ENCODE measurements around the gene STYXL1. TPM values are rescaled to one million over a fixed set of nuclear protein-coding genes. Genes with fewer than 3 reads are reported as not detected.
"Not testable (repeated sequence)": the region's sequence is repeated elsewhere in the genome, so short reads cannot be mapped to it uniquely, and the experiment has no call there.

STYXL1 gene
- total RNA-seq, 1 donor from 2014 or later = 28.5 TPM

- Mint-ChIP-seq H3K27me3 (ENCODE audit: low read depth) (no peaks in the 10 kb centered on the region), H3K27ac (ENCODE audit: unreplicated experiment) (no peak overlapping the region), H3K9me3 (ENCODE audit: low read depth) (no peaks in the 10 kb centered on the region), H3K36me3 (ENCODE audit: low read depth) (peaks cover 54% of the 10 kb centered on the region), H3K4me1 (ENCODE audit: low read depth) (peaks cover 9% of the 10 kb centered on the region), H3K4me3 (ENCODE audit: unreplicated experiment) (no peak overlapping the region)
- no peak for DNase-seq (ENCODE audit: low spot score)
- TF ChIP-seq, protein P1, sequence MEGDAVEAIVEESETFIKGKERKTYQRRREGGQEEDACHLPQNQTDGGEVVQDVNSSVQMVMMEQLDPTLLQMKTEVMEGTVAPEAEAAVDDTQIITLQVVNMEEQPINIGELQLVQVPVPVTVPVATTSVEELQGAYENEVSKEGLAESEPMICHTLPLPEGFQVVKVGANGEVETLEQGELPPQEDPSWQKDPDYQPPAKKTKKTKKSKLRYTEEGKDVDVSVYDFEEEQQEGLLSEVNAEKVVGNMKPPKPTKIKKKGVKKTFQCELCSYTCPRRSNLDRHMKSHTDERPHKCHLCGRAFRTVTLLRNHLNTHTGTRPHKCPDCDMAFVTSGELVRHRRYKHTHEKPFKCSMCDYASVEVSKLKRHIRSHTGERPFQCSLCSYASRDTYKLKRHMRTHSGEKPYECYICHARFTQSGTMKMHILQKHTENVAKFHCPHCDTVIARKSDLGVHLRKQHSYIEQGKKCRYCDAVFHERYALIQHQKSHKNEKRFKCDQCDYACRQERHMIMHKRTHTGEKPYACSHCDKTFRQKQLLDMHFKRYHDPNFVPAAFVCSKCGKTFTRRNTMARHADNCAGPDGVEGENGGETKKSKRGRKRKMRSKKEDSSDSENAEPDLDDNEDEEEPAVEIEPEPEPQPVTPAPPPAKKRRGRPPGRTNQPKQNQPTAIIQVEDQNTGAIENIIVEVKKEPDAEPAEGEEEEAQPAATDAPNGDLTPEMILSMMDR (IDR thresholded peaks at IDR 0.05) = no peak
Observed at GRCh38 chr7:76063114-76063513, 15.3 kb upstream of the STYXL1 start.

GRCh38 chr7:76062254-76062653, 14.5 kb upstream of the STYXL1 start:
- no peaks in the 10 kb centered on the region for H3K9me3 Mint-ChIP-seq (ENCODE audit: low read depth)
- no peak overlapping the region for H3K27ac Mint-ChIP-seq (ENCODE audit: unreplicated experiment)
- H3K4me3 Mint-ChIP-seq (ENCODE audit: unreplicated experiment) = no peak overlapping the region

DNA sequence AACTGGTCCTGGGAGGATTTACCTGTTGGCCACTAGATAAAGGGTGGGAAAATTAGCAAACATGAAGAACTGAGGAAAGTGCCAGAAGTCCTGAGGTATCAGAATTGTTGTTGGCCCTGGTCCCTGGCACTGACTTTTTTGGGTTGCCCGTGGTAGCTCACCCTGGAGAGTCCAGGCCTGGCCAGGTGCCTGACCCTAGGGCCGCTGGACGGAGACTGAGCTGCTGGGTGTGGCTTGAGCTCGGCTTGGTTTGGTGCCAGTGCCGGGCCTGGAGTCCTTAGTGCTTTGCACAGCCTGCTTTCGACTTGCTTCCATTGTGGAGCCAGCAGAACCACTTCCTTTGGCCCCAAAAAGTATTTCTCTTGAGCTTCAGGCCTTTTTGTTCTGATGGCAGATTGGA, 13.0 kb upstream of the STYXL1 start:
- Mint-ChIP-seq H3K36me3 (ENCODE audit: low read depth) (peaks cover 51% of the 10 kb centered on the region), H3K27me3 (ENCODE audit: low read depth) (no peaks in the 10 kb centered on the region)
- DNase-seq (ENCODE audit: low spot score) = no peak

More at GRCh38 chr7:76062254-76062653, 14.5 kb upstream of the STYXL1 start:
- no peaks in the 10 kb centered on the region for H3K27me3 Mint-ChIP-seq (ENCODE audit: low read depth)
- H3K36me3 Mint-ChIP-seq (ENCODE audit: low read depth) = peaks cover 59% of the 10 kb centered on the region
- TF ChIP-seq, protein P1 (IDR thresholded peaks at IDR 0.05) = no peak
- no peak for DNase-seq (ENCODE audit: low spot score)
- H3K4me1 Mint-ChIP-seq (ENCODE audit: low read depth) = peaks cover 4% of the 10 kb centered on the region

GRCh38 chr7:76058745-76059144, 10.9 kb upstream of the STYXL1 start:
- not testable (repeated sequence) for DNase-seq (ENCODE audit: low spot score); H3K4me3 Mint-ChIP-seq (ENCODE audit: unreplicated experiment); H3K4me1 Mint-ChIP-seq (ENCODE audit: low read depth); H3K27me3 Mint-ChIP-seq (ENCODE audit: low read depth); H3K27ac Mint-ChIP-seq (ENCODE audit: unreplicated experiment); H3K9me3 Mint-ChIP-seq (ENCODE audit: low read depth)
- H3K36me3 Mint-ChIP-seq (ENCODE audit: low read depth) = peaks cover 37% of the 10 kb centered on the region

More for the DNA sequence above, 13.0 kb upstream of the STYXL1 start:
- TF ChIP-seq, protein P1 (IDR thresholded peaks at IDR 0.05) = no peak
- Mint-ChIP-seq H3K4me1 (ENCODE audit: low read depth) (no peaks in the 10 kb centered on the region), H3K9me3 (ENCODE audit: low read depth) (no peaks in the 10 kb centered on the region), H3K4me3 (ENCODE audit: unreplicated experiment) (no peak overlapping the region), H3K27ac (ENCODE audit: unreplicated experiment) (no peak overlapping the region)

DNA sequence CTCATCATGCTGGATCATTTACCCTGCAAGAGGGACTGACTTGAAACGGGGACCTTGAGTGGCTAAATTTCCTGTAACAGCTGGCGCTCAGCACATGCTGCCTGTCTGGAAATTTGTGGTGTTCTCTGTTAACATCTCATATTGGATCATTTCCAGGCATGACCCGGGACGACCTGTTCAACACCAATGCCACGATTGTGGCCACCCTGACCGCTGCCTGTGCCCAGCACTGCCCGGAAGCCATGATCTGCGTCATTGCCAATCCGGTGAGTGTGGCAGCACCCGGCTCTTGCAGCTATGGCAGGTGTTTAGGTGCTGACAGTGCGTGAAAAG, 10.0 kb upstream of the STYXL1 start:
- no peak for DNase-seq (ENCODE audit: low spot score)
- Mint-ChIP-seq H3K9me3 (ENCODE audit: low read depth) (no peaks in the 10 kb centered on the region), H3K36me3 (ENCODE audit: low read depth) (peaks cover 31% of the 10 kb centered on the region), H3K4me1 (ENCODE audit: low read depth) (no peaks in the 10 kb centered on the region), H3K4me3 (ENCODE audit: unreplicated experiment) (no peak overlapping the region), H3K27ac (ENCODE audit: unreplicated experiment) (no peak overlapping the region), H3K27me3 (ENCODE audit: low read depth) (no peaks in the 10 kb centered on the region)
- TF ChIP-seq, protein P1 (IDR thresholded peaks at IDR 0.05) = no peak

DNA sequence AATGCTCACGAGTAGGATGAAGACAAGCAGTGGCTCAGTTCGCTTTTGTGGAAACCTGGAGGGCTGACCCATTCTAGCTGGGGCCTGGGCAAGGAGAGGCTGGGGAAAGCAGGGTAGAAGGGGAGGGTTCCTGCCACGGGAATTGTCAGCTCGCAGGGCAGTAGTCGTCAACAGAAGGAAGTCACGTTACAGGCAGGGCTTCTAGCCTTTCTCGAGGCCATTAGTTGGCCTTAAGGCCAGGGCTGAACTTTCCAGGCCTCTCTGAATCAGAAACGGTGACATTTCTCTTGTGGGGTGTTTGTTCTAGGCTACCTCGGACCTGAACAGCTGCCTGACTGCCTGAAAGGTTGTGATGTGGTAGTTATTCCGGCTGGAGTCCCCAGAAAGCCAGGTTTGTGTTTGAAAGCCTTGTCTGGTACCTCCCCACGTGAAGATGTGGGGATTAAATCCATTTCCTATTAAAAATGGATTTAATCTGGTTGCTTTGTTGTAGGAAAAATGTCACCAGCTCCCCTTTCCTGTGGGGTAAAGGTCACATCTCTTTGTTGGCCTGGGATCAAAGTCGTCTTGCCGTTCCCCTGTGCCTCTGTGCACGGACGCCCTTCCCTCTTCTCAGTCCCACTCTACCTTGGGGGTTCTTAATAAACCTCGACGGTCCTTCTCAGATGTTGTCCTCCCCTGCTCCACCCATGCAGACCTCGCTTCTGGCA, 9.5 kb upstream of the STYXL1 start:
- H3K4me1 Mint-ChIP-seq (ENCODE audit: low read depth) = no peaks in the 10 kb centered on the region
- H3K27ac Mint-ChIP-seq (ENCODE audit: unreplicated experiment) = no peak overlapping the region
- no peak for DNase-seq (ENCODE audit: low spot score)
- H3K9me3 Mint-ChIP-seq (ENCODE audit: low read depth) = no peaks in the 10 kb centered on the region
- TF ChIP-seq, protein P1 (IDR thresholded peaks at IDR 0.05) = no peak
- H3K4me3 Mint-ChIP-seq (ENCODE audit: unreplicated experiment) = no peak overlapping the region
- H3K27me3 Mint-ChIP-seq (ENCODE audit: low read depth) = no peaks in the 10 kb centered on the region
- H3K36me3 Mint-ChIP-seq (ENCODE audit: low read depth) = peaks cover 30% of the 10 kb centered on the region
